Right lobe of liver (tissue), 4 donors: Measurements from ENCODE around the gene SWAP70.

Experiments used
- POLR2A ChIP-seq: fragments of 450-650 bp; IDR thresholded peaks from one replicate; pipeline ENCODE4 v1.6.1; 2017; ENCODE audit warnings: antibody characterized with exemption, mild to moderate bottlenecking
- TF ChIP-seq, protein P1 (sequence below), 4 donors: fragments of 200-600 bp in 3 of 4; fragments of 450-650 bp in 1 of 4; IDR thresholded peaks; one replicate each; pipeline versions ENCODE4 v1.5.1 to v1.8.0; 2016 to 2022; ENCODE audit warnings: antibody characterized with exemption in 4 of 4, mild to moderate bottlenecking in 2 of 4
- donor health status: DM: no; HTN: no; CAD: no.
- donor health status: DM: no; HTN: no; CAD: no.
- donor health status: DM: no; HTN: yes; CAD: no.

DNA sequence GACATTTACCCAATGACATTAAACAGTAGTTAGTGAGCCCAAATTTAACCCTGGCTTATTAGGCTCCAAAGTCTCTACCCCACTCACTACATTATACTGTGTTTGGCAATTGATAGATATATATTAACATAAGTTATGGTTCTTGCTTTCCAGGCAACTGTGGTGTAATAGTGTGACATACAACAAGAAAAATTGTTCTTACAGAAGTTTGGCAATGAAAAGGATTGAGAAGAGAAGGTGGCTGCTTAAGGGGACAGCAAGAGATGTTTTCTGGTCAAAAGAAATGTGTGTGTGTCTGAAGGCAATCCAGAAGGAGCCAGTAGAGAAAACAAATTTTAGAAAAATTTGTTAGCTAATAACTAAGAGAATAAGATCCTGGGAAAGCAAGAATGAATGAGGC, 132.4 kb downstream of the SWAP70 start:
- TF ChIP-seq, protein P1, sequence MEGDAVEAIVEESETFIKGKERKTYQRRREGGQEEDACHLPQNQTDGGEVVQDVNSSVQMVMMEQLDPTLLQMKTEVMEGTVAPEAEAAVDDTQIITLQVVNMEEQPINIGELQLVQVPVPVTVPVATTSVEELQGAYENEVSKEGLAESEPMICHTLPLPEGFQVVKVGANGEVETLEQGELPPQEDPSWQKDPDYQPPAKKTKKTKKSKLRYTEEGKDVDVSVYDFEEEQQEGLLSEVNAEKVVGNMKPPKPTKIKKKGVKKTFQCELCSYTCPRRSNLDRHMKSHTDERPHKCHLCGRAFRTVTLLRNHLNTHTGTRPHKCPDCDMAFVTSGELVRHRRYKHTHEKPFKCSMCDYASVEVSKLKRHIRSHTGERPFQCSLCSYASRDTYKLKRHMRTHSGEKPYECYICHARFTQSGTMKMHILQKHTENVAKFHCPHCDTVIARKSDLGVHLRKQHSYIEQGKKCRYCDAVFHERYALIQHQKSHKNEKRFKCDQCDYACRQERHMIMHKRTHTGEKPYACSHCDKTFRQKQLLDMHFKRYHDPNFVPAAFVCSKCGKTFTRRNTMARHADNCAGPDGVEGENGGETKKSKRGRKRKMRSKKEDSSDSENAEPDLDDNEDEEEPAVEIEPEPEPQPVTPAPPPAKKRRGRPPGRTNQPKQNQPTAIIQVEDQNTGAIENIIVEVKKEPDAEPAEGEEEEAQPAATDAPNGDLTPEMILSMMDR (IDR thresholded peaks at IDR 0.05) = no peak
- no peak for TF ChIP-seq POLR2A
